Measurements from ENCODE around the gene FOXO1. TPM values are rescaled to one million over a fixed set of nuclear protein-coding genes. Genes with fewer than 3 reads are reported as not detected.

Gene FOXO1
- total and polyA plus RNA-seq, 2 experiments from 2014 or later = 32.4 to 68.0 TPM

GRCh38 chr13:40582531-40582930 is 83.9 kb downstream of the FOXO1 start (continued):
- TF ChIP-seq ETS1 (IDR thresholded peaks at IDR 0.05) (no peak), CREB1 (CRISPR knock-in tag; IDR thresholded peaks at IDR 0.05; ENCODE audit: low read depth) (no peak), EZH2phosphoT487 (IDR thresholded peaks at IDR 0.05; ENCODE audit: unreplicated experiment) (no peak), EZH2 (IDR thresholded peaks at IDR 0.05; ENCODE audit: low read depth, unreplicated experiment) (no peak), POLR2AphosphoS5 (IDR thresholded peaks at IDR 0.05; ENCODE audit: low read depth) (no peak), ZNF331 (CRISPR knock-in tag; IDR thresholded peaks at IDR 0.05; ENCODE audit: low read depth) (no peak), CTCF (conservative IDR thresholded peaks at IDR 0.05; ENCODE audit: low read depth in 2 of 2) (no peak), JUNB (IDR thresholded peaks at IDR 0.05; ENCODE audit: unreplicated experiment) (no peak), ZNF114 (CRISPR knock-in tag; IDR thresholded peaks at IDR 0.05) (no peak), NANOG (IDR thresholded peaks at IDR 0.05; ENCODE audit: borderline replicate concordance) (no peak), STAT1 (IDR thresholded peaks at IDR 0.05; ENCODE audit: unreplicated experiment) (no peak), REST (IDR thresholded peaks at IDR 0.05; ENCODE audit: unreplicated experiment) (no peak)

GRCh38 chr13:40581277-40581579 is 85.2 kb downstream of the FOXO1 start:
- no peak overlapping the region for H3K27ac Mint-ChIP-seq
- no peaks in the 10 kb centered on the region for H3K27me3 ChIP-seq (ENCODE audit: insufficient read depth)
- H2AFZ ChIP-seq = no peak overlapping the region
- no peak overlapping the region for H3K4me3 Mint-ChIP-seq
- H3K4me1 ChIP-seq (ENCODE audit: insufficient read depth) = peaks cover 77% of the 10 kb centered on the region
- H3K4me1 Mint-ChIP-seq = peaks cover 70% of the 10 kb centered on the region
- H4K20me1 ChIP-seq (replicated peaks; ENCODE audit: insufficient read depth) = peaks cover 59% of the 10 kb centered on the region
- peak overlapping the region; percentile 21; the same call in 1 of the 2 replicates for H3K27ac ChIP-seq (ENCODE audit: low read depth)
- ATAC-seq (no peak), DNase-seq (ENCODE audit: low spot score) (no peak)
- H3K36me3 ChIP-seq (ENCODE audit: insufficient read depth) = peaks cover 10% of the 10 kb centered on the region; the same call in 1 of the 2 replicates
- H3K9me3 Mint-ChIP-seq = peaks cover 16% of the 10 kb centered on the region
- H3K9me2 ChIP-seq (ENCODE audit: insufficient read depth) = peaks cover 7% of the 10 kb centered on the region; the same call in 1 of the 2 replicates
- H3K4me3 ChIP-seq = no peak overlapping the region
- peaks cover 26% of the 10 kb centered on the region for H3K36me3 Mint-ChIP-seq (ENCODE audit: low read depth)
- H3K79me2 ChIP-seq (replicated peaks; ENCODE audit: insufficient read depth) = peaks cover 99% of the 10 kb centered on the region
- H3K4me2 ChIP-seq = no peak overlapping the region
- no peaks in the 10 kb centered on the region; the same call in 1 of the 2 replicates for H3F3A ChIP-seq (replicated peaks; ENCODE audit: low read depth)
- peaks cover 9% of the 10 kb centered on the region for H3K27me3 Mint-ChIP-seq (ENCODE audit: insufficient read depth, low read depth, poor library complexity)
- no peak for TF ChIP-seq ETS1 (IDR thresholded peaks at IDR 0.05)
- TF ChIP-seq JUNB (IDR thresholded peaks at IDR 0.05; ENCODE audit: unreplicated experiment) = no peak
